Left kidney (tissue), 2 donors: ENCODE data around the gene SLC4A1AP. TPM values are rescaled to one million over a fixed set of nuclear protein-coding genes. Genes with fewer than 3 reads are reported as not detected.

Experiments used
- DNase-seq: peaks from one replicate; pipeline ENCODE4 v3.0.0-alpha.2; 2013
- polyA plus RNA-seq: library from polyadenylated mRNA; unstranded; fragments of 120-200 nt; gene quantifications from one replicate; pipeline ENCODE4 v1.2.1, GENCODE V29; 2013; ENCODE audit not compliant: insufficient read length

Gene SLC4A1AP
- polyA plus RNA-seq, 1 donor: 40.4 TPM

GRCh38 chr2:27741673-27742072, 78.0 kb downstream of the SLC4A1AP start:
- no peak for DNase-seq

DNA sequence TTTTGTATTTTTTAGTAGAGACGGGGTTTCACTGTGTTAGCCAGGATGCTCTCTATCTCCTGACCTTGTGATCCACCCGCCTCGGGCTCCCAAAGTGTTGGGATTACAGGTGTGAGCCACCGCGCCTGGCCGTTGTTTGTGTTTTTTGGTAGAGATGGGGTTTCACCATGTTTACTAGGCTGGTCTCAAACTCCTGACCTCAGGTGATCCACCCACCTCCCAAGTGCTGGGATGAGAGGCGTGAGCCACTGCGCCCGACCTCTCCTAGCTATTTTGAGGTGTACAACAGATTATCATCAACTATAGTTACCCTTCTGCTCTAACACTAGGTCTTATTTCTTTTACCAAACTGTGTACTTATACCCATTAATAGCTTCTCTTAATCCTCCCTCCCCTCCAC, 78.9 kb downstream of the SLC4A1AP start:
- DNase-seq: no peak

Other genes starting within 250 kb of the SLC4A1AP start
- gene NRBP1, start 235.3 kb upstream of the SLC4A1AP start, polyA plus RNA-seq: 132 TPM
- 10.7 TPM for gene KRTCAP3, start 221.5 kb upstream of the SLC4A1AP start, polyA plus RNA-seq
- gene IFT172, start 174.1 kb upstream of the SLC4A1AP start, polyA plus RNA-seq: 71.8 TPM
- 6.8 TPM for gene FNDC4, start 168.7 kb upstream of the SLC4A1AP start, polyA plus RNA-seq
- 0.10 TPM for gene GCKR, start 167.1 kb upstream of the SLC4A1AP start, polyA plus RNA-seq
- 90.0 TPM for gene ZNF512, start 80.8 kb upstream of the SLC4A1AP start, polyA plus RNA-seq
- gene CCDC121, start 34.9 kb upstream of the SLC4A1AP start, polyA plus RNA-seq: 12.0 TPM
- gene GPN1, start 34.8 kb upstream of the SLC4A1AP start, polyA plus RNA-seq: 64.5 TPM
- gene SUPT7L, start 275 bp upstream of the SLC4A1AP start, polyA plus RNA-seq: 72.3 TPM
- 147 TPM for gene MRPL33, start 107.8 kb downstream of the SLC4A1AP start, polyA plus RNA-seq
- gene RBKS, start 226.5 kb downstream of the SLC4A1AP start, polyA plus RNA-seq: 6.7 TPM
- 55.7 TPM for gene BABAM2, start 226.8 kb downstream of the SLC4A1AP start, polyA plus RNA-seq